ENCODE data around the gene VPS11. TPM values are rescaled to one million over a fixed set of nuclear protein-coding genes. Genes with fewer than 3 reads are reported as not detected.

Gene VPS11
- total and polyA plus RNA-seq, 2 experiments from 2014 or later, result 11.5 to 13.4 TPM

DNA sequence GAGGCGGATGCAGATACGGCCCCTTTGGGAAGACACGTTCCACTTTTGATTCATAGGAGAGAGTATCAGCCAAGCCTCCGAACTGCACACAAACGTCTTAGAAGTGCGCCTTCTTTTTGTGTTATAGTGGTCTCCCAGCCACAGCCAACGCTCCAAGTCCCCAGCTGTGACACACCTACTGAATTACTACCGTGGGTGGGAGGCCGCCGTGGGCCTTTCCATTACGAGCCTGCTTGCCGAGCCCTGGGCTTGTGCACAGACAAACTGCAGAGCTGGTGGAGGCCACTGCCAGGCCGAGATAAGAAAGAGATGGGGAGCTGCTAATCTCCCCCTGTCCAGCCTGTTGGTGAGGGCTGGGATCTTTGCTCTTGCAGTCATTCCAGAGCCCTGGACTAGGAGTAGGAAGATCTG lies 17.8 kb downstream of the VPS11 start:
- peaks cover 34% of the 10 kb centered on the region for H3K36me3 Mint-ChIP-seq (ENCODE audit: low read depth)
- H3K9me3 Mint-ChIP-seq, result no peaks in the 10 kb centered on the region; the same call in 2 of the 3 replicates
- H3K4me3 ChIP-seq, result peak overlapping the region; percentile 55
- peak overlapping the region; percentile 89 for H3K4me2 ChIP-seq
- H3K9me2 ChIP-seq (ENCODE audit: insufficient read depth), result no peaks in the 10 kb centered on the region
- peak overlapping the region; percentile 98 for H3K27ac Mint-ChIP-seq
- peak overlapping the region; percentile 40; the same call in 1 of the 2 replicates for H3K27ac ChIP-seq (ENCODE audit: low read depth)
- H4K20me1 ChIP-seq (replicated peaks; ENCODE audit: insufficient read depth), result peaks cover 5% of the 10 kb centered on the region; the same call in 1 of the 2 replicates
- no peak overlapping the region for H2AFZ ChIP-seq
- peaks cover 4% of the 10 kb centered on the region; the same call in 1 of the 2 replicates for H3K4me1 ChIP-seq (ENCODE audit: insufficient read depth)
- DNase-seq (ENCODE audit: low spot score), result no peak
- no peak for TF ChIP-seq NANOG (IDR thresholded peaks at IDR 0.05; ENCODE audit: borderline replicate concordance)
- TF ChIP-seq, protein P1, sequence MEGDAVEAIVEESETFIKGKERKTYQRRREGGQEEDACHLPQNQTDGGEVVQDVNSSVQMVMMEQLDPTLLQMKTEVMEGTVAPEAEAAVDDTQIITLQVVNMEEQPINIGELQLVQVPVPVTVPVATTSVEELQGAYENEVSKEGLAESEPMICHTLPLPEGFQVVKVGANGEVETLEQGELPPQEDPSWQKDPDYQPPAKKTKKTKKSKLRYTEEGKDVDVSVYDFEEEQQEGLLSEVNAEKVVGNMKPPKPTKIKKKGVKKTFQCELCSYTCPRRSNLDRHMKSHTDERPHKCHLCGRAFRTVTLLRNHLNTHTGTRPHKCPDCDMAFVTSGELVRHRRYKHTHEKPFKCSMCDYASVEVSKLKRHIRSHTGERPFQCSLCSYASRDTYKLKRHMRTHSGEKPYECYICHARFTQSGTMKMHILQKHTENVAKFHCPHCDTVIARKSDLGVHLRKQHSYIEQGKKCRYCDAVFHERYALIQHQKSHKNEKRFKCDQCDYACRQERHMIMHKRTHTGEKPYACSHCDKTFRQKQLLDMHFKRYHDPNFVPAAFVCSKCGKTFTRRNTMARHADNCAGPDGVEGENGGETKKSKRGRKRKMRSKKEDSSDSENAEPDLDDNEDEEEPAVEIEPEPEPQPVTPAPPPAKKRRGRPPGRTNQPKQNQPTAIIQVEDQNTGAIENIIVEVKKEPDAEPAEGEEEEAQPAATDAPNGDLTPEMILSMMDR (conservative IDR thresholded peaks at IDR 0.05; ENCODE audit: low read depth in 2 of 2), result no peak
- TF ChIP-seq, protein P2, sequence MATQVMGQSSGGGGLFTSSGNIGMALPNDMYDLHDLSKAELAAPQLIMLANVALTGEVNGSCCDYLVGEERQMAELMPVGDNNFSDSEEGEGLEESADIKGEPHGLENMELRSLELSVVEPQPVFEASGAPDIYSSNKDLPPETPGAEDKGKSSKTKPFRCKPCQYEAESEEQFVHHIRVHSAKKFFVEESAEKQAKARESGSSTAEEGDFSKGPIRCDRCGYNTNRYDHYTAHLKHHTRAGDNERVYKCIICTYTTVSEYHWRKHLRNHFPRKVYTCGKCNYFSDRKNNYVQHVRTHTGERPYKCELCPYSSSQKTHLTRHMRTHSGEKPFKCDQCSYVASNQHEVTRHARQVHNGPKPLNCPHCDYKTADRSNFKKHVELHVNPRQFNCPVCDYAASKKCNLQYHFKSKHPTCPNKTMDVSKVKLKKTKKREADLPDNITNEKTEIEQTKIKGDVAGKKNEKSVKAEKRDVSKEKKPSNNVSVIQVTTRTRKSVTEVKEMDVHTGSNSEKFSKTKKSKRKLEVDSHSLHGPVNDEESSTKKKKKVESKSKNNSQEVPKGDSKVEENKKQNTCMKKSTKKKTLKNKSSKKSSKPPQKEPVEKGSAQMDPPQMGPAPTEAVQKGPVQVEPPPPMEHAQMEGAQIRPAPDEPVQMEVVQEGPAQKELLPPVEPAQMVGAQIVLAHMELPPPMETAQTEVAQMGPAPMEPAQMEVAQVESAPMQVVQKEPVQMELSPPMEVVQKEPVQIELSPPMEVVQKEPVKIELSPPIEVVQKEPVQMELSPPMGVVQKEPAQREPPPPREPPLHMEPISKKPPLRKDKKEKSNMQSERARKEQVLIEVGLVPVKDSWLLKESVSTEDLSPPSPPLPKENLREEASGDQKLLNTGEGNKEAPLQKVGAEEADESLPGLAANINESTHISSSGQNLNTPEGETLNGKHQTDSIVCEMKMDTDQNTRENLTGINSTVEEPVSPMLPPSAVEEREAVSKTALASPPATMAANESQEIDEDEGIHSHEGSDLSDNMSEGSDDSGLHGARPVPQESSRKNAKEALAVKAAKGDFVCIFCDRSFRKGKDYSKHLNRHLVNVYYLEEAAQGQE (IDR thresholded peaks at IDR 0.05; ENCODE audit: unreplicated experiment), result no peak
- TF ChIP-seq, protein P3, sequence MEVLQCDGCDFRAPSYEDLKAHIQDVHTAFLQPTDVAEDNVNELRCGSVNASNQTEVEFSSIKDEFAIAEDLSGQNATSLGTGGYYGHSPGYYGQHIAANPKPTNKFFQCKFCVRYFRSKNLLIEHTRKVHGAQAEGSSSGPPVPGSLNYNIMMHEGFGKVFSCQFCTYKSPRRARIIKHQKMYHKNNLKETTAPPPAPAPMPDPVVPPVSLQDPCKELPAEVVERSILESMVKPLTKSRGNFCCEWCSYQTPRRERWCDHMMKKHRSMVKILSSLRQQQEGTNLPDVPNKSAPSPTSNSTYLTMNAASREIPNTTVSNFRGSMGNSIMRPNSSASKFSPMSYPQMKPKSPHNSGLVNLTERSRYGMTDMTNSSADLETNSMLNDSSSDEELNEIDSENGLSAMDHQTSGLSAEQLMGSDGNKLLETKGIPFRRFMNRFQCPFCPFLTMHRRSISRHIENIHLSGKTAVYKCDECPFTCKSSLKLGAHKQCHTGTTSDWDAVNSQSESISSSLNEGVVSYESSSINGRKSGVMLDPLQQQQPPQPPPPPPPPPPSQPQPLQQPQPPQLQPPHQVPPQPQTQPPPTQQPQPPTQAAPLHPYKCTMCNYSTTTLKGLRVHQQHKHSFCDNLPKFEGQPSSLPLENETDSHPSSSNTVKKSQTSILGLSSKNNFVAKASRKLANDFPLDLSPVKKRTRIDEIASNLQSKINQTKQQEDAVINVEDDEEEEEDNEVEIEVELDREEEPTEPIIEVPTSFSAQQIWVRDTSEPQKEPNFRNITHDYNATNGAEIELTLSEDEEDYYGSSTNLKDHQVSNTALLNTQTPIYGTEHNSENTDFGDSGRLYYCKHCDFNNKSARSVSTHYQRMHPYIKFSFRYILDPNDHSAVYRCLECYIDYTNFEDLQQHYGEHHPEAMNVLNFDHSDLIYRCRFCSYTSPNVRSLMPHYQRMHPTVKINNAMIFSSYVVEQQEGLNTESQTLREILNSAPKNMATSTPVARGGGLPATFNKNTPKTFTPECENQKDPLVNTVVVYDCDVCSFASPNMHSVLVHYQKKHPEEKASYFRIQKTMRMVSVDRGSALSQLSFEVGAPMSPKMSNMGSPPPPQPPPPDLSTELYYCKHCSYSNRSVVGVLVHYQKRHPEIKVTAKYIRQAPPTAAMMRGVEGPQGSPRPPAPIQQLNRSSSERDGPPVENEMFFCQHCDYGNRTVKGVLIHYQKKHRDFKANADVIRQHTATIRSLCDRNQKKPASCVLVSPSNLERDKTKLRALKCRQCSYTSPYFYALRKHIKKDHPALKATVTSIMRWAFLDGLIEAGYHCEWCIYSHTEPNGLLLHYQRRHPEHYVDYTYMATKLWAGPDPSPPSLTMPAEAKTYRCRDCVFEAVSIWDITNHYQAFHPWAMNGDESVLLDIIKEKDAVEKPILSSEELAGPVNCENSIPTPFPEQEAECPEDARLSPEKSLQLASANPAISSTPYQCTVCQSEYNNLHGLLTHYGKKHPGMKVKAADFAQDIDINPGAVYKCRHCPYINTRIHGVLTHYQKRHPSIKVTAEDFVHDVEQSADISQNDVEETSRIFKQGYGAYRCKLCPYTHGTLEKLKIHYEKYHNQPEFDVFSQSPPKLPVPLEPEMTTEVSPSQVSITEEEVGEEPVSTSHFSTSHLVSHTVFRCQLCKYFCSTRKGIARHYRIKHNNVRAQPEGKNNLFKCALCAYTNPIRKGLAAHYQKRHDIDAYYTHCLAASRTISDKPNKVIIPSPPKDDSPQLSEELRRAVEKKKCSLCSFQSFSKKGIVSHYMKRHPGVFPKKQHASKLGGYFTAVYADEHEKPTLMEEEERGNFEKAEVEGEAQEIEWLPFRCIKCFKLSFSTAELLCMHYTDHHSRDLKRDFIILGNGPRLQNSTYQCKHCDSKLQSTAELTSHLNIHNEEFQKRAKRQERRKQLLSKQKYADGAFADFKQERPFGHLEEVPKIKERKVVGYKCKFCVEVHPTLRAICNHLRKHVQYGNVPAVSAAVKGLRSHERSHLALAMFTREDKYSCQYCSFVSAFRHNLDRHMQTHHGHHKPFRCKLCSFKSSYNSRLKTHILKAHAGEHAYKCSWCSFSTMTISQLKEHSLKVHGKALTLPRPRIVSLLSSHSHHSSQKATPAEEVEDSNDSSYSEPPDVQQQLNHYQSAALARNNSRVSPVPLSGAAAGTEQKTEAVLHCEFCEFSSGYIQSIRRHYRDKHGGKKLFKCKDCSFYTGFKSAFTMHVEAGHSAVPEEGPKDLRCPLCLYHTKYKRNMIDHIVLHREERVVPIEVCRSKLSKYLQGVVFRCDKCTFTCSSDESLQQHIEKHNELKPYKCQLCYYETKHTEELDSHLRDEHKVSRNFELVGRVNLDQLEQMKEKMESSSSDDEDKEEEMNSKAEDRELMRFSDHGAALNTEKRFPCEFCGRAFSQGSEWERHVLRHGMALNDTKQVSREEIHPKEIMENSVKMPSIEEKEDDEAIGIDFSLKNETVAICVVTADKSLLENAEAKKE (CRISPR knock-in tag; IDR thresholded peaks at IDR 0.05), result no peak
- TF ChIP-seq EZH2 (IDR thresholded peaks at IDR 0.05; ENCODE audit: low read depth, unreplicated experiment), result no peak
- TF ChIP-seq POLR2AphosphoS5 (IDR thresholded peaks at IDR 0.05; ENCODE audit: low read depth), result no peak
- TF ChIP-seq EZH2phosphoT487 (IDR thresholded peaks at IDR 0.05; ENCODE audit: unreplicated experiment), result no peak
- TF ChIP-seq ZNF114 (CRISPR knock-in tag; IDR thresholded peaks at IDR 0.05), result no peak
- no peak for TF ChIP-seq STAT1 (IDR thresholded peaks at IDR 0.05; ENCODE audit: unreplicated experiment)
- TF ChIP-seq JUNB (IDR thresholded peaks at IDR 0.05; ENCODE audit: unreplicated experiment), result no peak
- TF ChIP-seq, protein P4, sequence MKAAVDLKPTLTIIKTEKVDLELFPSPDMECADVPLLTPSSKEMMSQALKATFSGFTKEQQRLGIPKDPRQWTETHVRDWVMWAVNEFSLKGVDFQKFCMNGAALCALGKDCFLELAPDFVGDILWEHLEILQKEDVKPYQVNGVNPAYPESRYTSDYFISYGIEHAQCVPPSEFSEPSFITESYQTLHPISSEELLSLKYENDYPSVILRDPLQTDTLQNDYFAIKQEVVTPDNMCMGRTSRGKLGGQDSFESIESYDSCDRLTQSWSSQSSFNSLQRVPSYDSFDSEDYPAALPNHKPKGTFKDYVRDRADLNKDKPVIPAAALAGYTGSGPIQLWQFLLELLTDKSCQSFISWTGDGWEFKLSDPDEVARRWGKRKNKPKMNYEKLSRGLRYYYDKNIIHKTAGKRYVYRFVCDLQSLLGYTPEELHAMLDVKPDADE (IDR thresholded peaks at IDR 0.05), result no peak
- no peak for TF ChIP-seq CREB1 (CRISPR knock-in tag; IDR thresholded peaks at IDR 0.05; ENCODE audit: low read depth)
- TF ChIP-seq ZNF331 (CRISPR knock-in tag; IDR thresholded peaks at IDR 0.05; ENCODE audit: low read depth), result no peak
- H3K27me3 Mint-ChIP-seq (ENCODE audit: insufficient read depth, low read depth, poor library complexity), result peaks cover 5% of the 10 kb centered on the region
- H3K4me1 Mint-ChIP-seq, result peaks cover 2% of the 10 kb centered on the region; the same call in 1 of the 3 replicates
- H3F3A ChIP-seq (replicated peaks; ENCODE audit: low read depth), result peaks cover 3% of the 10 kb centered on the region; the same call in 1 of the 2 replicates
- peak; percentile 5 for ATAC-seq
- peaks cover 15% of the 10 kb centered on the region for H3K79me2 ChIP-seq (replicated peaks; ENCODE audit: insufficient read depth)
- H3K27me3 ChIP-seq (ENCODE audit: insufficient read depth), result no peaks in the 10 kb centered on the region
- no peaks in the 10 kb centered on the region; the same call in 1 of the 2 replicates for H3K36me3 ChIP-seq (ENCODE audit: insufficient read depth)
- H3K4me3 Mint-ChIP-seq, result peak overlapping the region; percentile 100

All from GM23338 (cell line).